HepG2 (cell line): ENCODE results near the gene CTRB2. TPM values are rescaled to one million over a fixed set of nuclear protein-coding genes. Genes with fewer than 3 reads are reported as not detected.

Experiments
- FOXP1 ChIP-seq, 2 experiments: fragments of 450-650 bp in 1 of 2; IDR thresholded peaks; 2 replicates each; pipeline ENCODE4 v1.6.1; 2017 to 2018; ENCODE audit warnings: antibody characterized with exemption in 1 of 2
- GATAD2A ChIP-seq: IDR thresholded peaks from 2 replicates; pipeline ENCODE4 v1.6.1; 2016
- HNF1B ChIP-seq: sonication (generic); formaldehyde crosslinking; IDR thresholded peaks from 2 replicates; pipeline ENCODE4 v1.5.1; 2020; ENCODE audit warnings: mild to moderate bottlenecking, moderate library complexity, missing genetic modification reagents
- HOXA3 ChIP-seq: sonication (generic); formaldehyde crosslinking; IDR thresholded peaks from 2 replicates; pipeline ENCODE4 v1.5.0; 2020; ENCODE audit warnings: missing genetic modification reagents
- IKZF4 ChIP-seq: sonication (generic); formaldehyde crosslinking; IDR thresholded peaks from 2 replicates; pipeline ENCODE4 v1.5.1; 2020; ENCODE audit warnings: borderline replicate concordance, mild to moderate bottlenecking, low read depth, missing genetic modification reagents; ENCODE audit errors: not compliant biosample characterization
- JDP2 ChIP-seq: sonication (generic); formaldehyde crosslinking; IDR thresholded peaks from 2 replicates; pipeline ENCODE4 v1.8.1; 2022; ENCODE audit warnings: missing genetic modification reagents, borderline replicate concordance
- RAD21 ChIP-seq: fragments of 450-650 bp; formaldehyde crosslinking; IDR thresholded peaks from 2 replicates; pipeline ENCODE4 v1.5.0; 2020; ENCODE audit warnings: mild to moderate bottlenecking
- RORA ChIP-seq: sonication (generic); formaldehyde crosslinking; IDR thresholded peaks from 2 replicates; pipeline ENCODE4 v1.5.0; 2020; ENCODE audit warnings: mild to moderate bottlenecking, missing genetic modification reagents, moderate library complexity
- SMARCE1 ChIP-seq: fragments of 450-650 bp; IDR thresholded peaks from 2 replicates; pipeline ENCODE4 v1.6.1; 2017; ENCODE audit warnings: borderline replicate concordance
- U2AF1 ChIP-seq: fragments of 200-400 bp; formaldehyde crosslinking; optimal IDR thresholded peaks from 2 replicates; pipeline ENCODE3; 2017; ENCODE audit warnings: mild to moderate bottlenecking, low read depth, low read length
- ZBTB3 ChIP-seq: sonication (generic); formaldehyde crosslinking; IDR thresholded peaks from 2 replicates; pipeline ENCODE4 v1.4.0; 2020; ENCODE audit warnings: low read depth, mild to moderate bottlenecking, moderate library complexity, missing genetic modification reagents, borderline replicate concordance
- ZNF430 ChIP-seq: sonication (generic); formaldehyde crosslinking; IDR thresholded peaks from 2 replicates; pipeline ENCODE4 v1.9.0; 2021; ENCODE audit warnings: mild to moderate bottlenecking, missing genetic modification reagents
- ZNF629 ChIP-seq: sonication (generic); formaldehyde crosslinking; conservative IDR thresholded peaks from 2 replicates; pipeline ENCODE4 v1.5.0; 2020; ENCODE audit warnings: missing genetic modification reagents
- ZNF652 ChIP-seq: IDR thresholded peaks from 2 replicates; pipeline ENCODE4 v1.6.1; 2016; ENCODE audit warnings: low read depth, borderline replicate concordance
- polyA plus RNA-seq, 8 experiments: library from polyadenylated mRNA; depleted of rRNA in 3 of 8; stranded (reverse) in 7 of 8; unstranded in 1 of 8; fragments of >200 nt; fragmentation: Illumina TruSeq in 4 of 8; extraction: Trizol in 4 of 8; gene quantifications; 2 replicates each; pipeline versions ENCODE4 v1.2.1 to v1.2.3, GENCODE V29; 2011 to 2016; ENCODE audit warnings: low read depth in 4 of 8, missing spikeins in 1 of 8, mixed read lengths in 1 of 8; ENCODE audit not compliant: insufficient read depth in 1 of 8
- total RNA-seq, 5 experiments: library from RNA; depleted of rRNA; stranded (reverse); fragments of >200 nt; fragmentation: Illumina TruSeq; extraction: Trizol; gene quantifications; 2 replicates each; pipeline ENCODE4 v1.2.3, GENCODE V29; 2016; ENCODE audit warnings: low read depth in 1 of 5

CTRB2 gene
- total and polyA plus RNA-seq, 2 of the 13 experiments (the other 11 are each of a cell fraction or from before 2014, with no cell fraction given) = 0.13 TPM; not detected in 1

GRCh38 chr16:75246504-75247205, 39.7 kb upstream of the CTRB2 start (continued):
- TF ChIP-seq HNF1B (CRISPR knock-in tag) (no peak), ZNF652 (CRISPR knock-in tag) (no peak), IKZF4 (no peak), RAD21 (no peak), GATAD2A (CRISPR knock-in tag) (no peak), U2AF1 (no peak), FOXP1 (IDR thresholded peaks at IDR 0.05) (no peak), FOXP1 (CRISPR knock-in tag; IDR thresholded peaks at IDR 0.05) (no peak), ZNF629 (CRISPR knock-in tag) (no peak), SMARCE1 (no peak), ZBTB3 (CRISPR knock-in tag) (no peak), JDP2 (CRISPR knock-in tag) (no peak), HOXA3 (CRISPR knock-in tag) (peak; percentile 66), ZNF430 (CRISPR knock-in tag) (peak; percentile 57; the same call in 1 of the 2 replicates), RORA (no peak)
